Astrocyte (in vitro differentiated cells and primary cell): Measurements from ENCODE around the gene RNF223.

Experiments used
- EZH2 ChIP-seq: IDR thresholded peaks from 2 replicates; pipeline ENCODE4 v1.6.1; 2012; ENCODE audit warnings: mild to moderate bottlenecking, low read length, inconsistent platforms; ENCODE audit not compliant: insufficient read depth
- TF ChIP-seq, protein P1 (sequence below): IDR thresholded peaks from 2 replicates; pipeline ENCODE4 v1.5.1; 2011; ENCODE audit warnings: low read depth, mild to moderate bottlenecking, inconsistent platforms, low read length, moderate library complexity; ENCODE audit not compliant: insufficient read depth

GRCh38 chr1:1090424-1091343 is 16.6 kb upstream of the RNF223 start:
- no peak for TF ChIP-seq EZH2
- TF ChIP-seq, protein P1, sequence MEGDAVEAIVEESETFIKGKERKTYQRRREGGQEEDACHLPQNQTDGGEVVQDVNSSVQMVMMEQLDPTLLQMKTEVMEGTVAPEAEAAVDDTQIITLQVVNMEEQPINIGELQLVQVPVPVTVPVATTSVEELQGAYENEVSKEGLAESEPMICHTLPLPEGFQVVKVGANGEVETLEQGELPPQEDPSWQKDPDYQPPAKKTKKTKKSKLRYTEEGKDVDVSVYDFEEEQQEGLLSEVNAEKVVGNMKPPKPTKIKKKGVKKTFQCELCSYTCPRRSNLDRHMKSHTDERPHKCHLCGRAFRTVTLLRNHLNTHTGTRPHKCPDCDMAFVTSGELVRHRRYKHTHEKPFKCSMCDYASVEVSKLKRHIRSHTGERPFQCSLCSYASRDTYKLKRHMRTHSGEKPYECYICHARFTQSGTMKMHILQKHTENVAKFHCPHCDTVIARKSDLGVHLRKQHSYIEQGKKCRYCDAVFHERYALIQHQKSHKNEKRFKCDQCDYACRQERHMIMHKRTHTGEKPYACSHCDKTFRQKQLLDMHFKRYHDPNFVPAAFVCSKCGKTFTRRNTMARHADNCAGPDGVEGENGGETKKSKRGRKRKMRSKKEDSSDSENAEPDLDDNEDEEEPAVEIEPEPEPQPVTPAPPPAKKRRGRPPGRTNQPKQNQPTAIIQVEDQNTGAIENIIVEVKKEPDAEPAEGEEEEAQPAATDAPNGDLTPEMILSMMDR = no peak
